H9 (cell line): ENCODE data around the gene IL36G. TPM values are rescaled to one million over a fixed set of nuclear protein-coding genes. Genes with fewer than 3 reads are reported as not detected.

Source experiments
- DNase-seq: peaks from one replicate; pipeline ENCODE4 v3.0.0-alpha.2; 2017
- H2AFZ ChIP-seq: one replicate; pipeline ENCODE4 v1.6.1; 2013; ENCODE audit warnings: mild to moderate bottlenecking, low read length, control low read depth, moderate library complexity
- H2AK5ac ChIP-seq: 2 replicates; pipeline ENCODE4 v1.6.1; 2013; ENCODE audit warnings: low read length, control low read depth, mixed read lengths; ENCODE audit not compliant: insufficient read length
- H2BK120ac ChIP-seq: one replicate; pipeline ENCODE4 v1.6.1; 2013; ENCODE audit warnings: low read depth, mild to moderate bottlenecking, low read length, control low read depth, inconsistent platforms; ENCODE audit not compliant: poor library complexity, severe bottlenecking
- H2BK12ac ChIP-seq: 2 replicates; pipeline ENCODE4 v1.6.1; 2013; ENCODE audit warnings: low read length, control low read depth, mixed read lengths, low read depth; ENCODE audit not compliant: insufficient read length
- H2BK15ac ChIP-seq: 2 replicates; pipeline ENCODE4 v1.6.1; 2013; ENCODE audit warnings: low read depth, low read length, control low read depth
- H2BK20ac ChIP-seq: one replicate; pipeline ENCODE4 v1.6.1; 2013; ENCODE audit warnings: low read depth, mild to moderate bottlenecking, low read length, control low read depth, inconsistent platforms; ENCODE audit not compliant: poor library complexity, severe bottlenecking
- H2BK5ac ChIP-seq: 2 replicates; pipeline ENCODE4 v1.6.1; 2013; ENCODE audit warnings: low read length, control low read depth, mixed read lengths; ENCODE audit not compliant: insufficient read length
- H3K14ac ChIP-seq: 2 replicates; pipeline ENCODE4 v1.6.1; 2013; ENCODE audit warnings: low read length, control low read depth; ENCODE audit not compliant: insufficient read depth
- H3K18ac ChIP-seq: 2 replicates; pipeline ENCODE4 v1.6.1; 2013; ENCODE audit warnings: low read depth, mild to moderate bottlenecking, mixed read lengths, low read length, control low read depth; ENCODE audit not compliant: insufficient read length
- H3K23ac ChIP-seq: 2 replicates; pipeline ENCODE4 v1.6.1; 2013; ENCODE audit warnings: low read length, control low read depth, mixed read lengths, low read depth; ENCODE audit not compliant: insufficient read length
- H3K23me2 ChIP-seq: 2 replicates; pipeline ENCODE4 v1.6.1; 2013; ENCODE audit warnings: low read depth, mild to moderate bottlenecking, mixed read lengths, low read length, control low read depth; ENCODE audit not compliant: insufficient read length, poor library complexity, severe bottlenecking
- H3K27ac ChIP-seq: 2 replicates; pipeline ENCODE4 v1.5.1; 2013; ENCODE audit warnings: low read length, control low read depth, mixed read lengths, low read depth; ENCODE audit not compliant: insufficient read length
- H3K27me3 ChIP-seq: 2 replicates; pipeline ENCODE4 v1.6.1; 2013; ENCODE audit warnings: low read length, control low read depth, inconsistent platforms; ENCODE audit not compliant: insufficient read depth
- H3K4ac ChIP-seq: 2 replicates; pipeline ENCODE4 v1.6.1; 2013; ENCODE audit warnings: low read depth, mild to moderate bottlenecking, control low read depth, inconsistent platforms, low read length, moderate library complexity
- H3K4me1 ChIP-seq: 2 replicates; pipeline ENCODE4 v1.6.1; 2013; ENCODE audit warnings: low read length, control low read depth, inconsistent platforms; ENCODE audit not compliant: insufficient read depth
- H3K4me2 ChIP-seq: 2 replicates; pipeline ENCODE4 v1.6.1; 2013; ENCODE audit warnings: low read length, control low read depth, mixed read lengths; ENCODE audit not compliant: insufficient read length, insufficient read depth
- H3K56ac ChIP-seq: 2 replicates; pipeline ENCODE4 v1.6.1; 2013; ENCODE audit warnings: low read depth, mild to moderate bottlenecking, mixed read lengths, low read length, control low read depth; ENCODE audit not compliant: insufficient read length
- H3K79me1 ChIP-seq: 2 replicates; pipeline ENCODE4 v1.6.1; 2013; ENCODE audit warnings: low read depth, mild to moderate bottlenecking, moderate library complexity, low read length, control low read depth, inconsistent platforms; ENCODE audit not compliant: insufficient read depth, poor library complexity, severe bottlenecking
- H3K79me2 ChIP-seq: 2 replicates; pipeline ENCODE4 v1.6.1; 2013; ENCODE audit warnings: low read length, control low read depth, inconsistent platforms; ENCODE audit not compliant: insufficient read depth
- H3K9ac ChIP-seq: 2 replicates; pipeline ENCODE4 v1.6.1; 2013; ENCODE audit warnings: low read length, control low read depth, mixed read lengths; ENCODE audit not compliant: insufficient read length; ENCODE audit errors: extremely low read depth
- H3K9me3 ChIP-seq: one replicate; pipeline ENCODE4 v1.6.1; 2013; ENCODE audit warnings: low read depth, low read length, inconsistent platforms; ENCODE audit not compliant: control insufficient read depth
- H3T11ph ChIP-seq: one replicate; pipeline ENCODE4 v1.6.1; 2013; ENCODE audit warnings: mild to moderate bottlenecking, low read length, control low read depth, inconsistent platforms
- H4K20me1 ChIP-seq: one replicate; pipeline ENCODE4 v1.6.1; 2013; ENCODE audit not compliant: control insufficient read depth, insufficient read length, insufficient read depth
- H4K5ac ChIP-seq: 2 replicates; pipeline ENCODE4 v1.6.1; 2013; ENCODE audit warnings: low read depth, mild to moderate bottlenecking, mixed read lengths, low read length, control low read depth; ENCODE audit not compliant: insufficient read length
- H4K8ac ChIP-seq: replicated peaks from 2 replicates; pipeline ENCODE4 v1.6.1; 2013; ENCODE audit warnings: low read length, control low read depth, mixed read lengths, low read depth; ENCODE audit not compliant: insufficient read length
- H4K91ac ChIP-seq: 2 replicates; pipeline ENCODE4 v1.6.1; 2013; ENCODE audit warnings: low read depth, mild to moderate bottlenecking, moderate library complexity, mixed read lengths, low read length, control low read depth; ENCODE audit not compliant: insufficient read length
- H3K27ac Mint-ChIP-seq, 3 experiments: 2 replicates in 2 of 3; 3 replicates in 1 of 3; pipeline ENCODE4 v1.8.0; 2020 to 2021; ENCODE audit warnings: mixed read lengths in 3 of 3, mild to moderate bottlenecking in 1 of 3, moderate library complexity in 1 of 3
- H3K27me3 Mint-ChIP-seq: 2 replicates; pipeline ENCODE4 v1.8.0; 2021; ENCODE audit warnings: low read depth, mild to moderate bottlenecking, moderate library complexity, mixed read lengths
- H3K36me3 Mint-ChIP-seq, 3 experiments: 2 replicates in 2 of 3; 3 replicates in 1 of 3; pipeline ENCODE4 v1.8.0; 2020 to 2021; ENCODE audit warnings: low read depth in 3 of 3, mixed read lengths in 3 of 3; ENCODE audit not compliant: insufficient read depth in 1 of 3
- H3K4me1 Mint-ChIP-seq, 2 experiments: 2 replicates each; pipeline ENCODE4 v1.8.0; 2020; ENCODE audit warnings: mixed read lengths in 2 of 2
- H3K4me3 Mint-ChIP-seq, 2 experiments: 2 replicates in 1 of 2; 3 replicates in 1 of 2; pipeline ENCODE4 v1.8.0; 2020 to 2021; ENCODE audit warnings: mild to moderate bottlenecking in 2 of 2, mixed read lengths in 2 of 2, moderate library complexity in 1 of 2
- H3K9me3 Mint-ChIP-seq, 2 experiments: 2 replicates in 1 of 2; 3 replicates in 1 of 2; pipeline ENCODE4 v1.8.0; 2020; ENCODE audit warnings: mild to moderate bottlenecking in 2 of 2, mixed read lengths in 2 of 2, moderate library complexity in 1 of 2
- CTCF ChIP-seq: fragments of 200-600 bp; sonication (generic); conservative IDR thresholded peaks from 3 replicates; pipeline ENCODE4 v1.8.0; 2021; ENCODE audit warnings: antibody characterized with exemption, mild to moderate bottlenecking
- WGBS: extraction: QIAGEN DNeasy Blood & Tissue Kit; methylation state at CpG from one replicate; pipeline ENCODE4 v1.1.7; 2013; ENCODE audit warnings: missing lambda C conversion rate, low lambda C conversion rate, mixed read lengths; ENCODE audit not compliant: insufficient read length; ENCODE audit errors: extremely low coverage; 5-methylcytosine and 5-hydroxymethylcytosine counted together
- total RNA-seq: library from RNA; stranded (reverse); gene quantifications from 2 replicates; pipeline ENCODE4 v1.2.1, GENCODE V29; 2021

Gene IL36G
- total RNA-seq, 1 experiment from 2014 or later, result not detected

- H4K5ac ChIP-seq, result no peak overlapping the region
- H3K9me3 Mint-ChIP-seq, result no peaks in the 10 kb centered on the region
- H3K18ac ChIP-seq, result no peak overlapping the region
- no peak overlapping the region for H3T11ph ChIP-seq
- no peak for TF ChIP-seq CTCF
- 0 out of 2 replicates have a peak, but pooled peaks cover 2% of the 10 kb centered on the region for H3K27me3 ChIP-seq
- no peaks in the 10 kb centered on the region for H3K79me1 ChIP-seq
- no peak overlapping the region for H3K27ac Mint-ChIP-seq
- DNase-seq, result no peak
- H4K91ac ChIP-seq, result no peak overlapping the region
- WGBS, result no CpG with 5 or more reads among the region's 2 CpGs
- peaks cover 4 to 5% of the 10 kb centered on the region in 2 experiments; a peak in 1 of 4 replicates for H3K4me1 Mint-ChIP-seq
- H3K4me1 ChIP-seq, result no peaks in the 10 kb centered on the region
- H3K4me3 Mint-ChIP-seq, result no peak overlapping the region
- no peak overlapping the region for H2BK15ac ChIP-seq
- no peak overlapping the region for H3K4ac ChIP-seq
- H4K20me1 ChIP-seq, result no peaks in the 10 kb centered on the region
- H3K9me3 ChIP-seq, result no peaks in the 10 kb centered on the region
- H4K8ac ChIP-seq, result no peak overlapping the region
- no peak overlapping the region for H2AFZ ChIP-seq
- H3K14ac ChIP-seq, result no peak overlapping the region
- no peak overlapping the region for H2BK20ac ChIP-seq
- no peak overlapping the region for H3K23ac ChIP-seq
- H2BK120ac ChIP-seq, result no peak overlapping the region
- no peak overlapping the region for H3K9ac ChIP-seq
- peaks cover 18% of the 10 kb centered on the region for H3K27me3 Mint-ChIP-seq
- H3K56ac ChIP-seq, result no peak overlapping the region
- no peaks in the 10 kb centered on the region for H3K36me3 Mint-ChIP-seq
- H3K79me2 ChIP-seq, result no peaks in the 10 kb centered on the region
- no peak overlapping the region for H2AK5ac ChIP-seq
- no peak overlapping the region for H3K4me2 ChIP-seq
- H2BK5ac ChIP-seq, result no peak overlapping the region
- no peaks in the 10 kb centered on the region for H3K23me2 ChIP-seq
- H2BK12ac ChIP-seq, result no peak overlapping the region
- no peak overlapping the region for H3K27ac ChIP-seq
These were observed 40.9 kb upstream of the IL36G start for GRCh38 chr2:112936927-112937232.
